HG03064 (cell line): ENCODE measurements around the gene TMEM132E.

ENCODE experiments used
- ATAC-seq: cut with Tn5 transposase; IDR thresholded peaks from one replicate; pipeline ENCODE4 v1.9.1; 2021; ENCODE audit warnings: low read depth; ENCODE audit not compliant: unreplicated experiment

The TMEM132E gene

GRCh38 chr17:34592002-34592401, 12.6 kb downstream of the TMEM132E start:
- no peak for ATAC-seq

GRCh38 chr17:34596920-34597319, 17.5 kb downstream of the TMEM132E start:
- no peak for ATAC-seq

GRCh38 chr17:34598161-34598776, 18.9 kb downstream of the TMEM132E start:
- ATAC-seq = no peak

GRCh38 chr17:34601416-34601815, 22.0 kb downstream of the TMEM132E start:
- ATAC-seq = no peak

DNA sequence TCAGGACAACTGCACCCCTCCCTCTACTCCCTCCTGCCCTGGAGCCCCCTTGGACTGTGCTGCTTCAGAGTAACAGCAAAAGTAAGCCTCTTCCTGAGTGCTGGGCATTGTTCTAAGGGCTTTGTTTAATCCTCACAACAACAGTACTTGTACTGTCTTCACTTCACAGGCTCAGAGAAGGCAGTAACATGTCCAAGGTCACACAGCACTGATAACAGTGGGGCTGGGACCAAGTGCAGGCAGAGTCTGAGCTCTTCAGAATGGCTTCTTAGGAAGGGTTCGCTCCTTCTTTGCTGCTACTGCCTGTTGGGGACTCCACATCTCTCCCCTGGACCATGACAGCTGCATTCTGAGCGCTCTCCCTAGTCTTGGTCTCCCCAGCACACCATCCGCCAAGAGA, 24.6 kb downstream of the TMEM132E start:
- no peak for ATAC-seq

DNA sequence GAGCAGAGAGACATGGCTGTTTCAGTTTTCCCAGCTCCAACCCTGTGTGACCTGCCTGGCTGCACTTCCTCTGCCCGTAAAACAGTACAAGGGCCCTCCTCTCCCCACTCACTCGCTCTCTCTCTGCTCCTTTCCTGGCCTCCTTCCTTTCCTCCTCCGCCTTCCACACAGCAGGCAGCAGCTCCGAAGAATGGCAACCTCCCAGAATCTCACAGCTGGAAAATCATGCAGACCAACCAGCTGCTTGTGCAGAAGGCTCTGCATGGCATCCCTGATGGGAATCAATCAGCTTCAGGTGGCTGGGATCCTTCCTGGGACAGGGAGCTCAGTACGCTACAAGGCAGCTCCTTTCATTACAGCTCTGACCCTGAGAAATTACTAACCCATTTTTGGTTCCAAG, 27.4 kb downstream of the TMEM132E start:
- no peak for ATAC-seq

DNA sequence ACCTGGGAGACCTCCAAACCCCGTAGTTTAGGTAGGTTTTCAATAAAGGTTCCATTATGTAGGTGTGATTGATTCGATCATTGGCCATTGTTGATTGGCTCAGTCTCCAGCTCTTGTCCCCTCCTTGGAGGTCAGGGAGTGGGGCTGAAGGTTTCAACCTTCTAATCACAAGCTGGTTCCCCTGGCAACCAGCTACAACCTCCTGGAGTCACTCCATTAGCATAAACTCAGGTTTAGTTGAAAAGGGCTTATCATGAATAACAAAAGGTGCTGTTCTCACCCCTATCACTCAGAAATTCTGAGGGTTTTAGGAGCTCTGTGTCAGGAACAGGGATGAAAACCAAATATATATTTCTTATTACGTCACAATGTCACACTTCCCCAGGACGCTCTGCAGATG, 28.5 kb downstream of the TMEM132E start:
- ATAC-seq = no peak

DNA sequence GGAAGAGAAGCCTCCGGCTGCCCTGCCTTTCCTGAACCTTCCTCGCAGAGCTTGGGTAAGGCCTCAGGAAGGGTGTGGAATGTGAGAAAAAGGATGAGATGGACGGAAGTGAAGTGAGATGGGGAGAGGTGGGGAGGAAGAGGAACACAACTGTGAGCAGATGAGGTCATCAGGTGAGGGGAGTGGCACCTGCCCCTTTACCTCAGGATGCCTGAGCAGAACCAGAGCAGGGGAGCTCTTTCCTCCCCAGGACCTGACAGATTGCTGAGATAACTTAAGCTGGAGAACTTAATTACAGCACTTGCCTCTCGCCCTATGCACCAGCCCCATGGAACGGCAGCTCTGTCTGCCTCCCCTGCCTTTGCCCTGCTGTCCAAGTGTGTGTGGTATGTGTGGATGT, 29.8 kb downstream of the TMEM132E start:
- ATAC-seq = no peak

DNA sequence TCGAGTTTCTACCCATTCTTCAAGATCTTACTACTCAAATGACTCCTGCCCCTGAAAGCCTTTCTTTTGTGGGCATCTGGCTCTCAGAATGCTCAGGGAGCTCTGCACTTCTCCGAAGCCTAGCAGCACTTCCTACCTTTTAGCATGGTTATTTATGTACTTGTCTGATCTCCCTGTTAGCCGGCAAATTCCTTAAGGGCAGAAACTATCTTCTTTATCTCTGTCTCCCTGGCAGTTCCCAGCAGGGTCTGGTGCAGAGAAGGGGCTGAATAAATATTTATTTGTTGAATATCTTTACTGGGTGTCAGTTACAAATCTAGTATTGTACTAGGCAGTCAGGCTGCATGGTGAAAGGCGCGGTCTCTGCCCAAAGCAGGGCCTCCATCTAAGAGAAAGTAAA, 30.7 kb downstream of the TMEM132E start:
- ATAC-seq = no peak

DNA sequence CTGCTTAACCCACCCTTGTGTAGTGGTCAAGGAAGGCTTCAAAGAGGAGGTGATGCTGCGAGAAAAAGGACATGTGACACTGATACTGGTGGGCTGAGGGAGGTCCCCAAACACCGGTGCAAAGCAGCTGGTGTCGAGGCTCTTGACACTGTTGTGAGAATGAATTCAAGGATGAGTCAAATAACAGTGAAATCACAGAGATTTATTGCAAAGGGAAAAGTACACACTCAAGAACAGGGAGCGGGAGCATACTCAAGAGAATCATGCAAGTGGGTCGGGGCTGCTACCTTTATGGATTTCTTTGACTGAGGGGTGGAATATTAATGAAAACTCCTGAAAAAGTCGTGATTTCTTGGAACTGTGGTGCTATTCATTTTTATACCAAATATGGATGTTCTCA, 31.1 kb downstream of the TMEM132E start:
- no peak for ATAC-seq

DNA sequence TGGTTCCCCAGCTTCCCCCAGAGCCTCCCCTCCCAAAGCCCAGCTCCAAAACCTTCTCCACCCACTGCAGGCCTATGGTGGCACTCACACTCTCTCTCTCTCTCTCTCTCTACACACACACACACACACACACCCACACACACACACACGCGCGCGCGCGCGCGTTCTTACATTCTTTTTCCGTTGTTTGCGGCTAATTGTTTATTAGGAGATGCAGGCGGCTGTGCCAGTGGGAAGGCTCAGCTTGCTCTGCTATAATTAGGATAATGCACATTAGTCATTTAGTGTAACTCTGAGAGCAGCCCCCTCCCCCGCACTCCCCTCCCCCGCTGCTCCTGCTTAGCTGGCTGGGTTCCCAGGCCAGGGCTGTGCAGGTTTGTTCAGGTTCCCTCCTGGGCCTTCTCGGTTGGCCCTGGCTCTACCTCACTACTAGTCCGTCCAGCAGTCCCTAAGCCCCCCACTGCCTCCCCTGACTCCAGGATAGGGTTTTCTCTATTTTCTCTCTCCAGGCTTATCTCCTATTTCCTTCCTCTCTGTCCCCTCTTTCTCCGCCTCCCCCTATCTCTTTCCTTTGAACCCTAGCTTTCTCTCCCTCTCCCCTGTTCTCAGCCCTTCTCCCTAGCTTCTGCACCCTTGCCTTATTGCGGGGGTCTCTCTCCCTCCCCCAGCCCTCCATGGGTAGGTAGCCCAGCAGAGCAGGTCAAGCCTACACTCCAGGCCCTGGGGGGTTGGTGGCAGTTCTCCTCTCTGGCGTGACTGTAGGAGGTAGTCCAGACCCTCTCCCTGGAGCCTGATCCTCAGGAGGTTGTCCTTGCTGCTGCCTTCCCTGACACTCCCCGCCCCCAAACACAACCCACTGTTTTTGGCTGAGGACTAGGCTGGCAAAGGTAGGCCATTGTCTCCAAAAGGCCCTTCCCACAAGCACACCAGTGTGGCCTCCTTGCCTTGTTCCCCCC, 34.0 kb downstream of the TMEM132E start:
- ATAC-seq = no peak

GRCh38 chr17:34614698-34615097, 35.3 kb downstream of the TMEM132E start:
- ATAC-seq = no peak

- ATAC-seq = no peak
These were observed 35.9 kb downstream of the TMEM132E start for GRCh38 chr17:34615326-34615725.

- ATAC-seq = no peak
These were observed 36.8 kb downstream of the TMEM132E start for GRCh38 chr17:34616148-34616547.

DNA sequence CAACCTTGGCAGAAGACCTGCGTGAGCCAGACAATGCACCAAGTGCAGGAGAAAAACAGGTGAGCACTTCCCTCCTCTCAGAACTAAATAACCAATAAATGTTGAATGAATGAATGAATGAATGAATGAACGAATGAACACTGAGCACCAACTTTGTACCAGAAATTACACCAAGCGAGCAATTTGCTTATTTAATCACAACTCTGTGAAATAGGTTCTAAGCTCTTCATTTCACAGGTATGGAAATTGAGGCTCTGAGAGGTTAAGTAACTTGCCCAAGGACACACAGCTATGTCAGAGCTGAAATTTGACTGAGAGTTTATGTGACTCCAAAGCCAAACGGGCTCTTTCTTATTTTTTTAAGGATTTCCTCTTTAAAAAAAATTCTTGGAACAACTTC, 38.0 kb downstream of the TMEM132E start:
- ATAC-seq = no peak

GRCh38 chr17:34619687-34620217, 40.4 kb downstream of the TMEM132E start:
- ATAC-seq = no peak

DNA sequence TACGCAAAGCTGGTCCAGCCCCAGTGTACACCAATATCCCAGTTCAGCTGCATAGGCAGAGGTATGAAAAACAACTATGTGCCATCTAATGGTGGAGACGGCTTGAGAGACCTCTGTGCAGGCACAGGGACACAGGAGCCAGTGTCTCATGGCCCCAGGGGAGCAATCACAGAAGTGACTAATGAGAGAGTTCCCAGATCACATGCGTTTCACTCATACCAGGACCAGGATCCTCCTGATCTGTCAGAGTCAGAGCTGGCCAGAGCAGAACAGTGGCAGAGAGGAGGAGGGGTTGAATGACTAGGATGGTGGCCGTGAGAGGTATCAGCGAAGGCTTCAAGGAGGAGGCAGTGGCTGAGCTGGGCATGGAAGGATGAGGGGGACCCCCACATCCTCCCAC, 41.1 kb downstream of the TMEM132E start:
- ATAC-seq = no peak

- ATAC-seq = no peak
These were observed 43.7 kb downstream of the TMEM132E start for GRCh38 chr17:34622862-34623623.

- ATAC-seq = no peak
These were observed 44.7 kb downstream of the TMEM132E start for GRCh38 chr17:34623856-34624766.

GRCh38 chr17:34624767-34625383, 45.5 kb downstream of the TMEM132E start:
- ATAC-seq = no peak
